ENCODE results near the gene PRKCE. TPM values are rescaled to one million over a fixed set of nuclear protein-coding genes. Genes with fewer than 3 reads are reported as not detected.

Gene PRKCE
- total RNA-seq, 1 experiment from 2014 or later, result 17.7 TPM

DNA sequence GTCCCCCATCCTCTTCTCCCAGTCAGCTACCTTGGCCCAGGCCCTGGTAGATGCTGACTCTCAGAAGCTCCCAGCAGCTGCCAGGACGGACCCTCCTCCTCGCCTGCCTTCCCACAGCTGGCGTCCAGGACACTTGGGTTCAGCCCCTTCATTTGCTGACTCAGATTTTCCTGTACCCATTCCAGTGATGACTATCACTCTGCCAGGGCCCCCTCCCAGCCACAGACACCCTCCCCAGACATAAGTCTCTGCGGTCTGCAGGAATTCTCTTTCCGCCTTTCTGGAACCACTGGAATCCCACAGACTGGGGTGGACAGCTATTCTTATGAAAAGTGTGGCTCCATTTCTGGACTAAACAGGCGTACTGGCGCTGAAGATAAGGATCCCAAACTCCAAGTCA lies 385.5 kb downstream of the PRKCE start:
- TF ChIP-seq, protein P1, sequence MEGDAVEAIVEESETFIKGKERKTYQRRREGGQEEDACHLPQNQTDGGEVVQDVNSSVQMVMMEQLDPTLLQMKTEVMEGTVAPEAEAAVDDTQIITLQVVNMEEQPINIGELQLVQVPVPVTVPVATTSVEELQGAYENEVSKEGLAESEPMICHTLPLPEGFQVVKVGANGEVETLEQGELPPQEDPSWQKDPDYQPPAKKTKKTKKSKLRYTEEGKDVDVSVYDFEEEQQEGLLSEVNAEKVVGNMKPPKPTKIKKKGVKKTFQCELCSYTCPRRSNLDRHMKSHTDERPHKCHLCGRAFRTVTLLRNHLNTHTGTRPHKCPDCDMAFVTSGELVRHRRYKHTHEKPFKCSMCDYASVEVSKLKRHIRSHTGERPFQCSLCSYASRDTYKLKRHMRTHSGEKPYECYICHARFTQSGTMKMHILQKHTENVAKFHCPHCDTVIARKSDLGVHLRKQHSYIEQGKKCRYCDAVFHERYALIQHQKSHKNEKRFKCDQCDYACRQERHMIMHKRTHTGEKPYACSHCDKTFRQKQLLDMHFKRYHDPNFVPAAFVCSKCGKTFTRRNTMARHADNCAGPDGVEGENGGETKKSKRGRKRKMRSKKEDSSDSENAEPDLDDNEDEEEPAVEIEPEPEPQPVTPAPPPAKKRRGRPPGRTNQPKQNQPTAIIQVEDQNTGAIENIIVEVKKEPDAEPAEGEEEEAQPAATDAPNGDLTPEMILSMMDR (IDR thresholded peaks at IDR 0.05; ENCODE audit: unreplicated experiment), result no peak
- H3K4me1 Mint-ChIP-seq (ENCODE audit: low read depth, unreplicated experiment), result peaks cover 59% of the 10 kb centered on the region
- no peak overlapping the region for H3K27ac Mint-ChIP-seq (ENCODE audit: unreplicated experiment)
- no peaks in the 10 kb centered on the region for H3K9me3 Mint-ChIP-seq (ENCODE audit: low read depth, unreplicated experiment)
- no peaks in the 10 kb centered on the region for H3K36me3 Mint-ChIP-seq (ENCODE audit: insufficient read depth, unreplicated experiment)
- intact Hi-C loops (cut with micrococcal nuclease; ENCODE audit: unreplicated experiment), result no loop called here
- no peaks in the 10 kb centered on the region for H3K27me3 Mint-ChIP-seq (ENCODE audit: unreplicated experiment)
- CTCF ChIA-PET, result no interaction called here
- no peak overlapping the region for H3K4me3 Mint-ChIP-seq (ENCODE audit: low read depth, unreplicated experiment)
- BruUV-seq (replicated peaks), result no TSS peak
- no peak for DNase-seq

DNA sequence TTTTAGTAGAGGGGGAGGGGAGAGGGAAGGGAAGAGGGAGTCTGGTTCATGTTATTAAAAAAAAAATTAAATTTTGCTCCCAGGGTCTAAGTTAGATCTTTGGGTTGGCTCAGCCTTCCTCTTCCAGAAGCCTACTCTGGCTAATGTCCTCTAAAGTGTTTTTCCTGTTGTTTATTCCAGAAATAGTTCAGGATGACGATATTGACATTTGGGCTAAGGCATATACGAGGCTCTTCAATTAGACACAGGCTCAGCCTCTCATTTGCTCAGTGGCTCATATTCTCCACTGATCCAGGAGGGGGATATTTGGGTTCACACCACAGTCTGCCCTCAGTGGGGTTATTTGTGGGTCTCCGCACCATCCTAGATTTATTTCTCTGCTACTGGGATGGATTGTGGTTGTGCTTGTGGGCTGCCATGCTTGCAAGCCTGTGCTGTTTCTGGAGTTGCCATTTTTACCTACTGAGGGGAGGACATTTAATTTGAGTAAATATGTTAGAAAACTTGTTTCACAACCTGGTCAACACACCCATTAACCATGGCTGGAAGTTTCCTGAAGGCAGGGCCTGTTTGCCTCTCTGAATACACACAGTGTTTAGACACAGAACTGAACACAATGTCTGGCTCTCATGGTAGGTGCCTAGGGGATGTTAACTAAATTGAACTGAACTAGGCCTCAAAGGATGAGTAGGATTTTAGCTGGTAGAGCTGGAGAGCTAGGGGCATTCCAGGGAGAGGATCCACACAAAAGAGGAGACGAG lies 388.2 kb downstream of the PRKCE start:
- no peaks in the 10 kb centered on the region for H3K27me3 Mint-ChIP-seq (ENCODE audit: unreplicated experiment)
- no TSS peak for BruUV-seq (replicated peaks)
- intact Hi-C loops (cut with micrococcal nuclease; ENCODE audit: unreplicated experiment), result no loop called here
- no peaks in the 10 kb centered on the region for H3K9me3 Mint-ChIP-seq (ENCODE audit: low read depth, unreplicated experiment)
- TF ChIP-seq, protein P1 (IDR thresholded peaks at IDR 0.05; ENCODE audit: unreplicated experiment), result no peak
- H3K27ac Mint-ChIP-seq (ENCODE audit: unreplicated experiment), result no peak overlapping the region
- no peak overlapping the region for H3K4me3 Mint-ChIP-seq (ENCODE audit: low read depth, unreplicated experiment)
- H3K4me1 Mint-ChIP-seq (ENCODE audit: low read depth, unreplicated experiment), result peaks cover 49% of the 10 kb centered on the region
- H3K36me3 Mint-ChIP-seq (ENCODE audit: insufficient read depth, unreplicated experiment), result no peaks in the 10 kb centered on the region
- CTCF ChIA-PET, result no interaction called here
- no peak for DNase-seq

DNA sequence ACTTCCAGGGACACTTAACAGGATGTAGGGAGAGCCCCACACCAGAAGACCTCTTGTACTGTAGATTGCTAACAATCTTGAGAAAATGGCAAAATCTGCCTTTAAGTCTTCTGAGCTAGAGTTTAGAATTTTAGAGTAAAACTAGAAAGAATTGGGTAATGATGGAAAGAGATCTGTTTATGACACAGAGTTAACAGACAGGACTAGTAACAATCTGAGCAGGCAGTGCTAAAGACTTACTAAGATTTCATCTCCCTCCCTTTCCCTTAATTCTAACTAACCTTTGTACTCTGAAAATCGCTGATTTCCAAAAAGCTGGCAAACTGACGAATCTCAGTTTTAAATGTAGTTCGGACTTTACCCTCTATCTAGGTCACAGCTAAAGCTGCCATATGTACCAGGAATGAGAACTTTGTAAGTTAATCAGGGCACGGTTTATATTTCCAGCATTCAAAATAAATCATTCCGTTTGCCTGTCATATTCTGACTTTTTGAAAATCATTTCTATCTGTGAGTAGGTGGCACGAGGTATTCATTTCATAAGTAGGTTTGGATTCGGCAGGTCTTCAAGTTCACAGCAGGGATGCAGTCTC lies 389.2 kb downstream of the PRKCE start:
- Mint-ChIP-seq H3K9me3 (ENCODE audit: low read depth, unreplicated experiment) (no peaks in the 10 kb centered on the region), H3K27ac (ENCODE audit: unreplicated experiment) (no peak overlapping the region), H3K4me1 (ENCODE audit: low read depth, unreplicated experiment) (peaks cover 48% of the 10 kb centered on the region), H3K36me3 (ENCODE audit: insufficient read depth, unreplicated experiment) (no peaks in the 10 kb centered on the region), H3K27me3 (ENCODE audit: unreplicated experiment) (no peaks in the 10 kb centered on the region), H3K4me3 (ENCODE audit: low read depth, unreplicated experiment) (no peak overlapping the region)
- no TSS peak for BruUV-seq (replicated peaks)
- intact Hi-C loops (cut with micrococcal nuclease; ENCODE audit: unreplicated experiment), result no loop called here
- TF ChIP-seq, protein P1 (IDR thresholded peaks at IDR 0.05; ENCODE audit: unreplicated experiment), result no peak
- CTCF ChIA-PET, result no interaction called here
- DNase-seq, result no peak

DNA sequence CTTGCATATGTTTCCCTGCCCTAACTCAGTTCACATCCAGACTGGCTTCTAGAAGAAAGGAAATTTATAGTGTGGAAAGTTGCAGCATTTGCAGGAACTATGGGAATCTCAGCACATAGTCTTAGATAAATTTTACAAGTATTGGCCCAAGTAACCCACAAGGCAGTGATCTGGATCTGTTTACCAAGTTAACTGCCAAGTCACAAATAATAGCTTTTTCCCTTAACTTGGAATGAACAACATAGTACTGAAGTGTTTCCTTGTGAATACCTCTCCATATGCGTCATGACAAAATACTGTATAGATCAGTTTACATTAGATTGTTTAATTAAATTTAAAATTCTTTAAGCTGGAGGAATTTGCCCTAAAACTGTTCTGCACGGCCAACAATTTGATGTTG lies 390.0 kb downstream of the PRKCE start:
- Mint-ChIP-seq H3K36me3 (ENCODE audit: insufficient read depth, unreplicated experiment) (no peaks in the 10 kb centered on the region), H3K27me3 (ENCODE audit: unreplicated experiment) (no peaks in the 10 kb centered on the region), H3K4me1 (ENCODE audit: low read depth, unreplicated experiment) (peaks cover 48% of the 10 kb centered on the region), H3K27ac (ENCODE audit: unreplicated experiment) (no peak overlapping the region), H3K4me3 (ENCODE audit: low read depth, unreplicated experiment) (no peak overlapping the region), H3K9me3 (ENCODE audit: low read depth, unreplicated experiment) (no peaks in the 10 kb centered on the region)
- no TSS peak for BruUV-seq (replicated peaks)
- intact Hi-C loops (cut with micrococcal nuclease; ENCODE audit: unreplicated experiment), result no loop called here
- DNase-seq, result no peak
- CTCF ChIA-PET, result no interaction called here
- TF ChIP-seq, protein P1 (IDR thresholded peaks at IDR 0.05; ENCODE audit: unreplicated experiment), result no peak

All from Calu3 (cell line).